Activated naive CD8-positive, alpha-beta T cell treated with anti-CD3 and anti-CD28 coated beads, Interleukin-2, amount 50 U/mL, for 16 hours (primary cell): ENCODE results near the gene MKI67.
"Not testable (repeated sequence)": the region's sequence is repeated elsewhere in the genome, so short reads cannot be mapped to it uniquely, and the experiment has no call there.

ENCODE experiments used
- DNase-seq: peaks from one replicate; pipeline ENCODE4 v3.0.0-alpha.2; 2020; ENCODE audit warnings: low read depth, low spot score

Gene MKI67

GRCh38 chr10:128110339-128110738 lies 15.9 kb downstream of the MKI67 start:
- no peak for DNase-seq

- DNase-seq: no peak
Observed at GRCh38 chr10:128109707-128110106, 16.5 kb downstream of the MKI67 start.

GRCh38 chr10:128105383-128105782 lies 20.8 kb downstream of the MKI67 start:
- no peak for DNase-seq

- no peak for DNase-seq
Observed at GRCh38 chr10:128103229-128103714, 23.0 kb downstream of the MKI67 start.

GRCh38 chr10:128102480-128103228 lies 23.6 kb downstream of the MKI67 start:
- DNase-seq: no peak

- no peak for DNase-seq
Observed at GRCh38 chr10:128101901-128102300, 24.3 kb downstream of the MKI67 start.

GRCh38 chr10:128099901-128100300 lies 26.3 kb downstream of the MKI67 start:
- DNase-seq: no peak

GRCh38 chr10:128098631-128099030 lies 27.6 kb downstream of the MKI67 start:
- no peak for DNase-seq

- no peak for DNase-seq
Observed at GRCh38 chr10:128097783-128098182, 28.4 kb downstream of the MKI67 start.

GRCh38 chr10:128096486-128097199 lies 29.6 kb downstream of the MKI67 start:
- no peak for DNase-seq

- no peak for DNase-seq
Observed at GRCh38 chr10:128095753-128096469, 30.3 kb downstream of the MKI67 start.

- DNase-seq: no peak
Observed at GRCh38 chr10:128095027-128095752, 31.0 kb downstream of the MKI67 start.

- not testable (repeated sequence) for DNase-seq
Observed at GRCh38 chr10:128094596-128094995, 31.6 kb downstream of the MKI67 start.

GRCh38 chr10:128092454-128092853 lies 33.8 kb downstream of the MKI67 start:
- no peak for DNase-seq

GRCh38 chr10:128091636-128092210 lies 34.5 kb downstream of the MKI67 start:
- no peak for DNase-seq

- DNase-seq: no peak
Observed at GRCh38 chr10:128087884-128088709, 38.1 kb downstream of the MKI67 start.

- DNase-seq: no peak
Observed at GRCh38 chr10:128087146-128087883, 38.9 kb downstream of the MKI67 start.

GRCh38 chr10:128086003-128086863 lies 40.0 kb downstream of the MKI67 start:
- DNase-seq: no peak

- no peak for DNase-seq
Observed at GRCh38 chr10:128084991-128085390, 41.2 kb downstream of the MKI67 start.
